Measurements from ENCODE around the gene DNAJA2. TPM values are rescaled to one million over a fixed set of nuclear protein-coding genes. Genes with fewer than 3 reads are reported as not detected.

DNAJA2 gene
- total and polyA plus RNA-seq, 2 of the 8 experiments (the other 6 are each of a cell fraction or from before 2014, with no cell fraction given), result 9.4 to 93.8 TPM

GRCh38 chr16:46973996-46974324 lies 486 bp upstream of the DNAJA2 start (continued):
- no peak for TF ChIP-seq CHD7 (IDR thresholded peaks at IDR 0.05; ENCODE audit: insufficient replicate concordance, low read length)
- no peak for TF ChIP-seq EZH2 (IDR thresholded peaks at IDR 0.05; ENCODE audit: low read depth, low read length, severe bottlenecking)
- TF ChIP-seq SP1 (IDR thresholded peaks at IDR 0.05; ENCODE audit: low read depth, low read length), result no peak
- no peak for TF ChIP-seq SAP30 (IDR thresholded peaks at IDR 0.05; ENCODE audit: insufficient read depth, insufficient replicate concordance, low read length)
- TF ChIP-seq CTCF (IDR thresholded peaks at IDR 0.05; ENCODE audit: control extremely low read depth in 1 of 3, insufficient read depth in 1 of 3, low read depth in 1 of 3, low read length in 3 of 3), result no peak
- no peak for TF ChIP-seq JUN (IDR thresholded peaks at IDR 0.05; ENCODE audit: low read depth, low read length)
- TF ChIP-seq NRF1 (IDR thresholded peaks at IDR 0.05; ENCODE audit: low read depth, low read length), result no peak
- no peak for TF ChIP-seq RBBP5 (IDR thresholded peaks at IDR 0.05; ENCODE audit: borderline replicate concordance, low read depth, low read length)

Measured in H1 (cell line).